CD4-positive, alpha-beta memory T cell (primary cell): ENCODE results near the gene APMAP. TPM values are rescaled to one million over a fixed set of nuclear protein-coding genes. Genes with fewer than 3 reads are reported as not detected.

Experiments
- CTCF ChIA-PET: fragments of 350-600 bp; sonication (Branson Sonifier 250); formaldehyde crosslinking; loops from one replicate; lab custom pipeline; 2021; ENCODE audit warnings: inconsistent platforms; ENCODE audit not compliant: partially characterized antibody; lab: Charles Lee
- POLR2A ChIA-PET: fragments of 350-600 bp; sonication (Branson Sonifier 250); formaldehyde crosslinking; loops from one replicate; lab custom pipeline; 2021; ENCODE audit not compliant: partially characterized antibody; lab: Charles Lee
- DNase-seq, 5 donors: peaks; one replicate each; pipeline versions ENCODE4 v3.0.0 to v3.0.0-alpha.2; 2020 to 2022; ENCODE audit warnings: mixed read lengths in 1 of 5
- H3K27ac ChIP-seq: one replicate; pipeline ENCODE4 v1.7.0; 2013; ENCODE audit warnings: low read depth, low read length
- H3K27me3 ChIP-seq: 2 replicates; pipeline ENCODE4 v1.7.0; 2013; ENCODE audit warnings: mild to moderate bottlenecking, low read length, moderate library complexity; ENCODE audit not compliant: insufficient read depth
- H3K36me3 ChIP-seq: 2 replicates; pipeline ENCODE4 v1.7.0; 2013; ENCODE audit warnings: mild to moderate bottlenecking, low read length, moderate library complexity; ENCODE audit not compliant: insufficient read depth
- H3K4me1 ChIP-seq: 2 replicates; pipeline ENCODE4 v1.7.0; 2013; ENCODE audit warnings: mild to moderate bottlenecking, low read length, moderate library complexity; ENCODE audit not compliant: insufficient read depth
- H3K4me3 ChIP-seq, 2 donors: one replicate each; pipeline ENCODE4 v1.7.0; 2013; ENCODE audit warnings: low read length in 2 of 2, mild to moderate bottlenecking in 1 of 2
- H3K9me3 ChIP-seq, 2 donors: one replicate each; pipeline ENCODE4 v1.7.0; 2013; ENCODE audit warnings: low read length in 2 of 2, control low read depth in 1 of 2; ENCODE audit not compliant: control insufficient read depth in 1 of 2
- H3K27ac Mint-ChIP-seq, 7 donors: one replicate each; pipeline ENCODE4 v1.8.0; 2020 to 2021; ENCODE audit warnings: mixed read lengths in 7 of 7, mild to moderate bottlenecking in 6 of 7, inconsistent platforms in 3 of 7, moderate library complexity in 3 of 7
- H3K27me3 Mint-ChIP-seq, 2 donors: one replicate each; pipeline ENCODE4 v1.8.0; 2020 to 2021; ENCODE audit warnings: mixed read lengths in 2 of 2
- H3K36me3 Mint-ChIP-seq, 2 donors: one replicate each; pipeline ENCODE4 v1.8.0; 2020 to 2021; ENCODE audit warnings: mixed read lengths in 2 of 2, inconsistent platforms in 1 of 2, mild to moderate bottlenecking in 1 of 2
- H3K4me1 Mint-ChIP-seq, 4 donors: one replicate each; pipeline ENCODE4 v1.8.0; 2020 to 2021; ENCODE audit warnings: mixed read lengths in 4 of 4, mild to moderate bottlenecking in 1 of 4
- H3K4me3 Mint-ChIP-seq, 8 donors: one replicate each; pipeline ENCODE4 v1.8.0; 2020 to 2021; ENCODE audit warnings: mixed read lengths in 8 of 8, mild to moderate bottlenecking in 7 of 8, moderate library complexity in 6 of 8, inconsistent platforms in 3 of 8
- H3K9me3 Mint-ChIP-seq, 8 donors: one replicate each; pipeline ENCODE4 v1.8.0; 2020 to 2021; ENCODE audit warnings: mixed read lengths in 8 of 8, mild to moderate bottlenecking in 5 of 8, inconsistent platforms in 3 of 8, moderate library complexity in 1 of 8
- intact Hi-C: fragments of 100-400 bp; cut with micrococcal nuclease; formaldehyde crosslinking; loops from one replicate; pipeline ENCODE4 v1.15.1; 2023
- polyA plus RNA-seq, 2 donors: library from polyadenylated mRNA; unstranded; fragments of 300-500 nt; fragmentation: Illumina TruSeq; gene quantifications; one replicate each; pipeline ENCODE4 v1.2.3, GENCODE V29; 2021
- total RNA-seq, 2 experiments: library from RNA; stranded (reverse); gene quantifications; one replicate each; pipeline ENCODE4 v1.2.3, GENCODE V29; 2021

Gene APMAP
- total and polyA plus RNA-seq, 4 experiments from 2014 or later: 48.4 to 130 (median 60.4) TPM

DNA sequence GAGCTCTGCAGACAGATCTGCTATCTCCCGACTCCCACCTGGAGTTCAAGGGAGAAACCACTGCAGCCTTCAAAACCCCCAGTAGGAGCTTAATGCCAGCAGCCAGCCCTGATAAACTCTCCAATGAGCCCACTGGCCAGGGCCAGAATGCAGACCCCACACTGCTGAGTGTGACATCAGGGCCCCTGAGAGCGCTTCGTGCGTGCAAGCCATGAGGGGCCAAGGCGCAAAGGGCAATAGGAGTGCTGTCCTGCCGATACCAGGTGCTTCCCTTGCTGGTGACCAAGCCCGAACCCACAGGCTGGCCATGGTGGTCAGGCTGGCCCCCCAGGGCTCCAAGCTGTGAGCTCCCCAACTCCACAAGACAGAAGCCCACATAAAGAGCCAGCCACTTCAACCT, 76.7 kb downstream of the APMAP start:
- intact Hi-C loops: no loop called here
- POLR2A ChIA-PET: no interaction called here
- Mint-ChIP-seq H3K27me3 (peaks cover 2 to 8% of the 10 kb centered on the region in 2 donors), H3K36me3 (no peaks in the 10 kb centered on the region), H3K27ac (no peak overlapping the region), H3K9me3 (no peaks in the 10 kb centered on the region), H3K4me1 (peaks cover 2 to 11% (median 6%) of the 10 kb centered on the region in 4 donors), H3K4me3 (no peak overlapping the region)
- CTCF ChIA-PET: interaction anchor here (3.1 kb wide), 1 partner anchor 977 kb away, joined by 23 read pairs; no protein-coding TSS in a partner anchor
- Histone ChIP-seq H3K9me3 (no peaks in the 10 kb centered on the region), H3K4me1 (peaks cover 7% of the 10 kb centered on the region), H3K27ac (no peak overlapping the region), H3K4me3 (no peak overlapping the region), H3K36me3 (no peaks in the 10 kb centered on the region), H3K27me3 (no peaks in the 10 kb centered on the region)
- no peak for DNase-seq

- Mint-ChIP-seq H3K4me1 (peaks cover 2 to 11% (median 6%) of the 10 kb centered on the region in 4 donors), H3K27me3 (peaks cover 2 to 8% of the 10 kb centered on the region in 2 donors), H3K9me3 (no peaks in the 10 kb centered on the region), H3K36me3 (no peaks in the 10 kb centered on the region), H3K27ac (no peak overlapping the region), H3K4me3 (no peak overlapping the region)
- ChIA-PET POLR2A (no interaction called here), CTCF (no interaction called here)
- Histone ChIP-seq H3K27ac (no peak overlapping the region), H3K36me3 (no peaks in the 10 kb centered on the region), H3K4me1 (peaks cover 7% of the 10 kb centered on the region), H3K27me3 (no peaks in the 10 kb centered on the region), H3K9me3 (no peaks in the 10 kb centered on the region), H3K4me3 (no peak overlapping the region)
- intact Hi-C loops: no loop called here
- no peak for DNase-seq
These were observed 77.1 kb downstream of the APMAP start for GRCh38 chr20:24915440-24915839.

DNA sequence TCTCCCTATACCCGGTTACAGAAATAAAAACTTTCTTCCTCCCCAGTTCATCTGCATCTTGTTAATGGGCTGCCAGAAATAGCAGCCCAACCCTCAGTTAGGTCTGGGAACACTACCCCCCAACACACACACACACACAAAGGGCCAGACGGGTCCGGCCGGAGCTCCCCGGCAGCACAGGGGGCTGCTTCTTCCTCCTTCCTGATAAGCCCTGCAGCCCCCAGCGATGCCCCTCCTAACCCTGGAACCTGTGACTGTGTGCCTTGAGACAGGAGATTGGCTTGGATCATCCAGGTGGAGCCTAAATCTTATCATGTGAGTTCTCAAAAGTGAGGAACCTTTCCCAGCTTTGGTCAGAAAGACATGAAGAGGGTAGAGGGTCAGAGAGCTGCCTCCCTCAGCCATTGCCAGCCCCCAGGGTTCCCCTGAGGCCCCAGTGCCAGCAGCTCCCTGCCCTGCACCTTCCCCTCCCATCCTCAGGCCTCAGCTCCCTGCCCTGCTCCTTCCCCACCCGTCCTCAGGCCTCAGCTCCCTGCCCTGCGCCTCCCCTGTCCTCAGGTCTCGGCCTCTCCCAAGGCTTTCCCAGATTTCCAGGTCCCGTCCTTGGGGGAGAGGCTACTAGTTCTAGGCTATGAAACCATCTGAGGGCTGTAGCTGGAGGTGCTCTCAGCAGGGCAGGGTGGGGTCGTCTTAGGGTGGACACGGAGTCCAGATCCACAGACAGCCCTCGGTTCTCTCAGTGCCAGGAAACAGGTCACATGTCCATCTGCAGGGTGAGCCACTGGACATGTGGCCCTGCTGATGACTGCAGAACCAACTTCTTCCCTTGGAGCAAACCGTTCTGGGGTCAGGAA, 77.9 kb downstream of the APMAP start:
- Mint-ChIP-seq H3K4me3 (no peak overlapping the region), H3K9me3 (peaks cover 0 to 2% (median 0%) of the 10 kb centered on the region in 8 donors), H3K36me3 (no peaks in the 10 kb centered on the region), H3K4me1 (peaks cover 2 to 11% (median 6%) of the 10 kb centered on the region in 4 donors), H3K27ac (no peak overlapping the region), H3K27me3 (peaks cover 1 to 3% of the 10 kb centered on the region in 2 donors)
- ChIA-PET POLR2A (no interaction called here), CTCF (interaction anchor here (1.1 kb wide), 1 partner anchor 13 kb away, joined by 3 read pairs; no protein-coding TSS in a partner anchor)
- Histone ChIP-seq H3K4me3 (no peak overlapping the region), H3K9me3 (no peaks in the 10 kb centered on the region), H3K4me1 (peaks cover 7% of the 10 kb centered on the region), H3K27me3 (no peaks in the 10 kb centered on the region), H3K27ac (no peak overlapping the region), H3K36me3 (no peaks in the 10 kb centered on the region)
- DNase-seq: no peak
- intact Hi-C loops: no loop called here

DNA sequence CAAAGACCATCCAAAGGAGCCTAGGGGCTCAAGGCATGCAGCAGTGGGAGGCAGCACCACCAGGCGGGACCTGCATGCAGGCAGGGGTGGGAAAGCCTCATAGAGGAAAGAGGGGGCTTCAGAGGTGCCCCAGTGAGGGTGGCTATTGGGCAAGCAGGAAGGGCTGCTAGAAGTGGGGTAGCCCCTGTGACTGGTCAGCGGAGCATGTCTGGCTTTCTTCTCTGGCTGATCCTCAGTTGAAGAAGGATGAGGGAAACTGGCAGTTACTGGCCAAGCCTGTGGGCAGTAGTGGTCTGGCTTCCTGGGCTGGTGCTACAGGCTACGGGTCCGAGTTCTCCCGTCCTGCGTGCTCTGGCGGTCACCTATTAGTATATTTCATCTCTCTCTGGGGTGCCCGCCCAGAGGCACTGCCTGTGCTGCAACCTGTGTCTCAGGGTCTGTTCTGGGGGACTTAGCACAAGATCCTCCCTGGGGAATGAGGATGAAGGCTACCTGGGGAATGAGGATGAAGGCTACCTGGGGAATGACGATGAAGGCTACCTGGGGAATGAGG, 79.4 kb downstream of the APMAP start:
- H3K4me1 ChIP-seq: peaks cover 3% of the 10 kb centered on the region
- peaks cover 0 to 6% (median 2%) of the 10 kb centered on the region in 4 donors for H3K4me1 Mint-ChIP-seq
- no peaks in the 10 kb centered on the region for H3K27me3 ChIP-seq
- H3K4me3 Mint-ChIP-seq: no peak overlapping the region
- peaks cover 0 to 8% (median 2%) of the 10 kb centered on the region in 8 donors for H3K9me3 Mint-ChIP-seq
- no peaks in the 10 kb centered on the region for H3K36me3 Mint-ChIP-seq
- DNase-seq: no peak
- peaks cover 0 to 1% of the 10 kb centered on the region in 2 donors for H3K27me3 Mint-ChIP-seq
- H3K4me3 ChIP-seq: no peak overlapping the region
- intact Hi-C loops: no loop called here
- no peaks in the 10 kb centered on the region for H3K9me3 ChIP-seq
- no peak overlapping the region for H3K27ac ChIP-seq
- no peaks in the 10 kb centered on the region for H3K36me3 ChIP-seq
- CTCF ChIA-PET: interaction anchor here (1.1 kb wide), 1 partner anchor 15 kb away, joined by 3 read pairs; no protein-coding TSS in a partner anchor
- no peak overlapping the region for H3K27ac Mint-ChIP-seq
- POLR2A ChIA-PET: no interaction called here

Other genes starting within 250 kb of the APMAP start
- gene CST7, start 43.5 kb downstream of the APMAP start, total RNA-seq: 10 to 100 TPM; 23.2 to 23.3 TPM
- 10 to 100 TPM; 57.7 to 62.8 TPM for gene CST7, start 43.5 kb downstream of the APMAP start, polyA plus RNA-seq
- 10 to 100 TPM; 55.4 to 56.5 TPM for gene ACSS1, start 65.4 kb upstream of the APMAP start, total RNA-seq
- gene ACSS1, start 65.4 kb upstream of the APMAP start, polyA plus RNA-seq: 10 to 100 TPM; 44.6 to 47.2 TPM
- not detected for gene VSX1, start 89.4 kb upstream of the APMAP start, total RNA-seq
- gene VSX1, start 89.4 kb upstream of the APMAP start, polyA plus RNA-seq: not detected
- 10 to 100 TPM; 90.2 to 94.3 TPM for gene ENTPD6, start 203.0 kb upstream of the APMAP start, total RNA-seq
- gene ENTPD6, start 203.0 kb upstream of the APMAP start, polyA plus RNA-seq: 10 to 100 TPM; 42.1 to 45.8 TPM